ENCODE data around the gene WDR6. TPM values are rescaled to one million over a fixed set of nuclear protein-coding genes. Genes with fewer than 3 reads are reported as not detected.

Gene WDR6
- total and polyA plus RNA-seq, 10 of the 15 experiments (the other 5 are each of a cell fraction or from before 2014, with no cell fraction given) = 21.3 to 169 (median 107) TPM

GRCh38 chr3:48989796-48990635 is 17.2 kb upstream of the WDR6 start, which contains the start of gene P4HTM (continued):
- TF ChIP-seq CBX3 (IDR thresholded peaks at IDR 0.05; ENCODE audit: borderline replicate concordance, low read depth) (no peak), LARP7 (IDR thresholded peaks at IDR 0.05) (peak; percentile 79), RB1 (IDR thresholded peaks at IDR 0.05; ENCODE audit: borderline replicate concordance) (peak; percentile 62; the same call in 1 of the 2 replicates), ATF7 (IDR thresholded peaks at IDR 0.05; ENCODE audit: low read depth) (peak; percentile 66; the same call in 1 of the 2 replicates), RAD51 (IDR thresholded peaks at IDR 0.05) (no peak), POLR2A (IDR thresholded peaks at IDR 0.05; ENCODE audit: low read depth, low read length) (peak; percentile 71), ASH2L (IDR thresholded peaks at IDR 0.05; ENCODE audit: borderline replicate concordance, low read depth) (0 out of 2 replicates have a peak, but pooled peaks have one; percentile 7), NBN (IDR thresholded peaks at IDR 0.05) (peak; percentile 67; the same call in 1 of the 2 replicates), SRF (IDR thresholded peaks at IDR 0.05; ENCODE audit: low read depth in 2 of 2, low read length in 2 of 2) (0 out of 4 replicates have a peak, but pooled peaks of 1 of the 2 experiments have one; percentile 38), TCF12 (IDR thresholded peaks at IDR 0.05; ENCODE audit: low read depth, low read length) (peak; percentile 21; the same call in 1 of the 2 replicates), HDAC6 (IDR thresholded peaks at IDR 0.05; ENCODE audit: unreplicated experiment) (peak; percentile 43), ZNF622 (IDR thresholded peaks at IDR 0.05) (no peak), SMARCA5 (IDR thresholded peaks at IDR 0.05) (peak; percentile 64; the same call in 1 of the 2 replicates), JUNB (IDR thresholded peaks at IDR 0.05) (peak; percentile 63; the same call in 1 of the 2 replicates), POLR2AphosphoS5 (IDR thresholded peaks at IDR 0.05; ENCODE audit: low read length) (peak; percentile 31; the same call in 1 of the 2 replicates), CHD2 (IDR thresholded peaks at IDR 0.05; ENCODE audit: borderline replicate concordance, low read depth, low read length) (peak; percentile 65; the same call in 1 of the 2 replicates), NFYB (IDR thresholded peaks at IDR 0.05; ENCODE audit: insufficient read depth, low read depth, low read length) (no peak), MXI1 (IDR thresholded peaks at IDR 0.05; ENCODE audit: low read depth, low read length) (peak; percentile 89), BACH1 (IDR thresholded peaks at IDR 0.05; ENCODE audit: borderline replicate concordance) (peak; percentile 60), ELK1 (IDR thresholded peaks at IDR 0.05; ENCODE audit: low read depth, low read length) (no peak; the same call in 1 of the 2 replicates), SIN3A (IDR thresholded peaks at IDR 0.05; ENCODE audit: low read depth, low read length) (peak; percentile 88; the same call in 1 of the 2 replicates)
- TF ChIP-seq, protein P1, sequence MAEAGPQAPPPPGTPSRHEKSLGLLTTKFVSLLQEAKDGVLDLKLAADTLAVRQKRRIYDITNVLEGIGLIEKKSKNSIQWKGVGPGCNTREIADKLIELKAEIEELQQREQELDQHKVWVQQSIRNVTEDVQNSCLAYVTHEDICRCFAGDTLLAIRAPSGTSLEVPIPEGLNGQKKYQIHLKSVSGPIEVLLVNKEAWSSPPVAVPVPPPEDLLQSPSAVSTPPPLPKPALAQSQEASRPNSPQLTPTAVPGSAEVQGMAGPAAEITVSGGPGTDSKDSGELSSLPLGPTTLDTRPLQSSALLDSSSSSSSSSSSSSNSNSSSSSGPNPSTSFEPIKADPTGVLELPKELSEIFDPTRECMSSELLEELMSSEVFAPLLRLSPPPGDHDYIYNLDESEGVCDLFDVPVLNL (IDR thresholded peaks at IDR 0.05; ENCODE audit: low read depth, low read length) = no peak
- TF ChIP-seq, protein P2, sequence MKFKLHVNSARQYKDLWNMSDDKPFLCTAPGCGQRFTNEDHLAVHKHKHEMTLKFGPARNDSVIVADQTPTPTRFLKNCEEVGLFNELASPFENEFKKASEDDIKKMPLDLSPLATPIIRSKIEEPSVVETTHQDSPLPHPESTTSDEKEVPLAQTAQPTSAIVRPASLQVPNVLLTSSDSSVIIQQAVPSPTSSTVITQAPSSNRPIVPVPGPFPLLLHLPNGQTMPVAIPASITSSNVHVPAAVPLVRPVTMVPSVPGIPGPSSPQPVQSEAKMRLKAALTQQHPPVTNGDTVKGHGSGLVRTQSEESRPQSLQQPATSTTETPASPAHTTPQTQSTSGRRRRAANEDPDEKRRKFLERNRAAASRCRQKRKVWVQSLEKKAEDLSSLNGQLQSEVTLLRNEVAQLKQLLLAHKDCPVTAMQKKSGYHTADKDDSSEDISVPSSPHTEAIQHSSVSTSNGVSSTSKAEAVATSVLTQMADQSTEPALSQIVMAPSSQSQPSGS (IDR thresholded peaks at IDR 0.05; ENCODE audit: low read length) = no peak
- TF ChIP-seq, protein P3, sequence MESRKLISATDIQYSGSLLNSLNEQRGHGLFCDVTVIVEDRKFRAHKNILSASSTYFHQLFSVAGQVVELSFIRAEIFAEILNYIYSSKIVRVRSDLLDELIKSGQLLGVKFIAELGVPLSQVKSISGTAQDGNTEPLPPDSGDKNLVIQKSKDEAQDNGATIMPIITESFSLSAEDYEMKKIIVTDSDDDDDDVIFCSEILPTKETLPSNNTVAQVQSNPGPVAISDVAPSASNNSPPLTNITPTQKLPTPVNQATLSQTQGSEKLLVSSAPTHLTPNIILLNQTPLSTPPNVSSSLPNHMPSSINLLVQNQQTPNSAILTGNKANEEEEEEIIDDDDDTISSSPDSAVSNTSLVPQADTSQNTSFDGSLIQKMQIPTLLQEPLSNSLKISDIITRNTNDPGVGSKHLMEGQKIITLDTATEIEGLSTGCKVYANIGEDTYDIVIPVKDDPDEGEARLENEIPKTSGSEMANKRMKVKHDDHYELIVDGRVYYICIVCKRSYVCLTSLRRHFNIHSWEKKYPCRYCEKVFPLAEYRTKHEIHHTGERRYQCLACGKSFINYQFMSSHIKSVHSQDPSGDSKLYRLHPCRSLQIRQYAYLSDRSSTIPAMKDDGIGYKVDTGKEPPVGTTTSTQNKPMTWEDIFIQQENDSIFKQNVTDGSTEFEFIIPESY (IDR thresholded peaks at IDR 0.05) = no peak
- TF ChIP-seq, protein P4, sequence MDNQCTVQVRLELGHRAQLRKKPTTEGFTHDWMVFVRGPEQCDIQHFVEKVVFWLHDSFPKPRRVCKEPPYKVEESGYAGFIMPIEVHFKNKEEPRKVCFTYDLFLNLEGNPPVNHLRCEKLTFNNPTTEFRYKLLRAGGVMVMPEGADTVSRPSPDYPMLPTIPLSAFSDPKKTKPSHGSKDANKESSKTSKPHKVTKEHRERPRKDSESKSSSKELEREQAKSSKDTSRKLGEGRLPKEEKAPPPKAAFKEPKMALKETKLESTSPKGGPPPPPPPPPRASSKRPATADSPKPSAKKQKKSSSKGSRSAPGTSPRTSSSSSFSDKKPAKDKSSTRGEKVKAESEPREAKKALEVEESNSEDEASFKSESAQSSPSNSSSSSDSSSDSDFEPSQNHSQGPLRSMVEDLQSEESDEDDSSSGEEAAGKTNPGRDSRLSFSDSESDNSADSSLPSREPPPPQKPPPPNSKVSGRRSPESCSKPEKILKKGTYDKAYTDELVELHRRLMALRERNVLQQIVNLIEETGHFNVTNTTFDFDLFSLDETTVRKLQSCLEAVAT (IDR thresholded peaks at IDR 0.05) = peak; percentile 15; the same call in 1 of the 2 replicates
